K562 (cell line): ENCODE data around the gene TMEM203. TPM values are rescaled to one million over a fixed set of nuclear protein-coding genes. Genes with fewer than 3 reads are reported as not detected.

ENCODE experiments used
- ERF ChIP-seq: fragments of 450-650 bp; formaldehyde crosslinking; IDR thresholded peaks from 2 replicates; pipeline ENCODE4 v1.4.0; 2020; ENCODE audit warnings: mild to moderate bottlenecking, mixed read lengths
- GTF2A2 ChIP-seq: IDR thresholded peaks from 2 replicates; pipeline ENCODE4 v1.6.1; 2016; ENCODE audit warnings: mild to moderate bottlenecking, missing genetic modification characterization, missing compliant biosample characterization
- HNRNPK ChIP-seq: fragments of 200-400 bp; formaldehyde crosslinking; IDR thresholded peaks from one replicate; pipeline ENCODE4 v1.6.1; 2018; ENCODE audit warnings: mild to moderate bottlenecking, low read depth, low read length; ENCODE audit not compliant: poor library complexity, severe bottlenecking
- IRF2 ChIP-seq: sonication (generic); formaldehyde crosslinking; IDR thresholded peaks from 2 replicates; pipeline ENCODE4 v1.8.1; 2022; ENCODE audit warnings: mild to moderate bottlenecking, missing genetic modification reagents
- KDM5B ChIP-seq: fragments of 200-600 bp; sonication (generic); IDR thresholded peaks from 2 replicates; pipeline ENCODE4 v1.6.1; 2012; ENCODE audit warnings: low read depth, mild to moderate bottlenecking, moderate library complexity, low read length, control low read depth, inconsistent platforms; ENCODE audit not compliant: insufficient replicate concordance
- KLF13 ChIP-seq: fragments of 450-650 bp; IDR thresholded peaks from 2 replicates; pipeline ENCODE4 v1.6.1; 2016; ENCODE audit warnings: missing genetic modification characterization, low read depth, mild to moderate bottlenecking, missing compliant biosample characterization, moderate library complexity, borderline replicate concordance
- MAFK ChIP-seq: IDR thresholded peaks from 2 replicates; pipeline ENCODE4 v1.6.1; 2011; ENCODE audit warnings: low read length, improper control_type of control experiment
- MTA3 ChIP-seq: fragments of 450-650 bp; formaldehyde crosslinking; IDR thresholded peaks from 2 replicates; pipeline ENCODE4 v1.6.1; 2017; ENCODE audit warnings: mild to moderate bottlenecking, borderline replicate concordance
- NEUROD1 ChIP-seq: fragments of 150-350 bp; IDR thresholded peaks from 2 replicates; pipeline ENCODE4 v1.6.1; 2014; ENCODE audit warnings: borderline replicate concordance, low read length, low read depth; ENCODE audit not compliant: partially characterized antibody
- PHB ChIP-seq: fragments of 250-450 bp; sonication (Bioruptor Pico); IDR thresholded peaks from 2 replicates; pipeline ENCODE4 v1.5.0; 2021
- PRPF4 ChIP-seq: fragments of 200-400 bp; formaldehyde crosslinking; IDR thresholded peaks from one replicate; pipeline ENCODE4 v1.6.1; 2017; ENCODE audit warnings: low read length, low read depth, mild to moderate bottlenecking; ENCODE audit not compliant: insufficient read depth, poor library complexity, severe bottlenecking
- RBFOX2 ChIP-seq: fragments of 200-400 bp; formaldehyde crosslinking; IDR thresholded peaks from 2 replicates; pipeline ENCODE4 v1.6.1; 2017; ENCODE audit warnings: low read depth, mild to moderate bottlenecking, low read length, moderate library complexity
- SAFB2 ChIP-seq: fragments of 200-400 bp; formaldehyde crosslinking; IDR thresholded peaks from 2 replicates; pipeline ENCODE4 v1.6.1; 2018; ENCODE audit warnings: borderline replicate concordance, low read length, low read depth, moderate library complexity; ENCODE audit not compliant: severe bottlenecking
- SUPT5H ChIP-seq: fragments of 450-650 bp; IDR thresholded peaks from 2 replicates; pipeline ENCODE4 v1.6.1; 2016
- TCF7 ChIP-seq: sonication (generic); IDR thresholded peaks from 2 replicates; pipeline ENCODE4 v1.6.1; 2016; ENCODE audit warnings: antibody characterized with exemption, borderline replicate concordance
- TRIM24 ChIP-seq, 2 experiments: fragments of 450-650 bp; IDR thresholded peaks; 2 replicates each; pipeline ENCODE4 v1.6.1; 2016
- ZNF197 ChIP-seq: fragments of 200-800 bp; sonication (Bioruptor generic); IDR thresholded peaks from 2 replicates; pipeline ENCODE4 v1.6.1; 2016; ENCODE audit warnings: low read depth, missing genetic modification characterization, missing compliant biosample characterization
- polyA plus RNA-seq, 8 experiments: library from polyadenylated mRNA; depleted of rRNA in 4 of 8; stranded (reverse) in 5 of 8; unstranded in 3 of 8; fragments of >200 nt; fragmentation: Nextera tagmentation in 2 of 8; fragmentation: Illumina TruSeq in 1 of 8; extraction: Ambion mirVana in 2 of 8; extraction: Trizol in 1 of 8; gene quantifications; 2 replicates each; pipeline versions ENCODE4 v1.2.1 to v1.2.3, GENCODE V29; 2011 to 2014; ENCODE audit warnings: inconsistent platforms in 1 of 8, missing spikeins in 1 of 8
- total RNA-seq, 7 experiments: library from RNA; depleted of rRNA in 6 of 7; stranded (reverse); fragments of >200 nt in 6 of 7; fragmentation: Illumina TruSeq in 2 of 7; extraction: Trizol in 2 of 7; gene quantifications; 2 replicates each; pipeline versions ENCODE4 v1.2.1 to v1.2.3, GENCODE V29; 2011 to 2021; ENCODE audit warnings: low replicate concordance in 1 of 7
- TF ChIP-seq, protein P1 (sequence below), 2 experiments: fragments of 450-650 bp in 1 of 2; sonication (generic) in 1 of 2; formaldehyde crosslinking; conservative IDR thresholded peaks; 2 replicates each; pipeline versions ENCODE4 v1.4.0 to v1.8.1; 2020 to 2022; ENCODE audit warnings: mild to moderate bottlenecking in 1 of 2, missing genetic modification reagents in 1 of 2
- TF ChIP-seq, protein P2 (sequence below): fragments of 250-450 bp; sonication (Bioruptor Pico); IDR thresholded peaks from 2 replicates; pipeline ENCODE4 v1.9.0; 2021; ENCODE audit warnings: mild to moderate bottlenecking, inconsistent platforms
- TF ChIP-seq, protein P3 (sequence below): fragments of 250-450 bp; sonication (Bioruptor Pico); IDR thresholded peaks from 2 replicates; pipeline ENCODE4 v1.4.0; 2020; ENCODE audit warnings: mild to moderate bottlenecking
- TF ChIP-seq, protein P4 (sequence below): IDR thresholded peaks from 2 replicates; pipeline ENCODE4 v1.6.1; 2014; ENCODE audit warnings: antibody characterized with exemption

The TMEM203 gene
- total and polyA plus RNA-seq, 9 of the 15 experiments (the other 6 are each of a cell fraction or from before 2014, with no cell fraction given): 8.8 to 59.5 (median 37.6) TPM

DNA sequence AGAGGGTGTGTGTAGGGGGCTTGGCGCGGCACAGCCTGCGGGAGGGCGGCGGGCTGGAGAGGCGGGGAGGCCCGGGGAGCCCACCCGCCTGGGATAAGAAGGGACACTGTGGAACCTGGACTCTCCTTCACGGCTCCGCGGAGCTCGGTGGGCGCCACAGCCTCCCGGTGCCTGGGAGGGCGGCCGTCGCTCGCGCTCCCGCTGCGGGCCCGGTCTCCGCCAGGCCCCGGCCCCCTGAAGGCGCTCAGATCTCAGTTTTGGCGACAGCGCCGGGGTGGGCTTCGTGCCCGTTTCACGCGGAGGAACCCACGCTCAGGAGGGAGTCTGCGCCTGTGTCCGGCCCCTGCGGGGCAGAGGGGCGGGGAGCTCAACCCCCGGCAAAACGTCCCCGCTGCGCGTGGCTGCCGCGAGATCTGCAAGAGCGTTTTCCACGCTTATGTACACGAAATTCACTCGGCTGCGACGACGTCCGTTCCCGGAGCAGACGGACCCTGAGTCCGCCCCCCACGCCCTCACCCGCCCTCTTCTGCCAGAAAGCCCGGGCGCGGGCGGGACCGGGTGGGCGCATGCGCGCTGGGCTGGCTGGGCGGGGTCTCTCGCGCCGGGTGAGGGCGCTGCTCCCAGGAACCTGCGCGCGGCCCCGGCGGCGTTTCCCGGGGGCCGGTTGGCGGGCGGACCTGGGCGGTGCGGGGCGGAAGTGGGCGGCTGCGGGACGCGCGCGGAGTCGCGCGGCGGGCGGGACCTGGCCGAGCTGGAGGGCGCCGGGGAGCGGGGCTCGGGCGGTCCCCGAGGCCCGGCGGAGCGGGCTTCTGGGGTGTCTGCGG, 49.4 kb upstream of the TMEM203 start, which contains the start of gene NELFB (continued):
- peak in 1 of 2 experiments; percentile 67; a peak in 1 of 4 replicates for TF ChIP-seq TRIM24 (IDR thresholded peaks at IDR 0.05)
- TF ChIP-seq, protein P1, sequence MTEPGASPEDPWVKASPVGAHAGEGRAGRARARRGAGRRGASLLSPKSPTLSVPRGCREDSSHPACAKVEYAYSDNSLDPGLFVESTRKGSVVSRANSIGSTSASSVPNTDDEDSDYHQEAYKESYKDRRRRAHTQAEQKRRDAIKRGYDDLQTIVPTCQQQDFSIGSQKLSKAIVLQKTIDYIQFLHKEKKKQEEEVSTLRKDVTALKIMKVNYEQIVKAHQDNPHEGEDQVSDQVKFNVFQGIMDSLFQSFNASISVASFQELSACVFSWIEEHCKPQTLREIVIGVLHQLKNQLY (CRISPR knock-in tag; conservative IDR thresholded peaks at IDR 0.05): no peak
- 0 out of 2 replicates have a peak, but pooled peaks have one; percentile 32 for TF ChIP-seq IRF2 (CRISPR knock-in tag)
- no peak for TF ChIP-seq ERF (CRISPR knock-in tag)
- TF ChIP-seq NEUROD1: peak; percentile 85
- TF ChIP-seq, protein P2, sequence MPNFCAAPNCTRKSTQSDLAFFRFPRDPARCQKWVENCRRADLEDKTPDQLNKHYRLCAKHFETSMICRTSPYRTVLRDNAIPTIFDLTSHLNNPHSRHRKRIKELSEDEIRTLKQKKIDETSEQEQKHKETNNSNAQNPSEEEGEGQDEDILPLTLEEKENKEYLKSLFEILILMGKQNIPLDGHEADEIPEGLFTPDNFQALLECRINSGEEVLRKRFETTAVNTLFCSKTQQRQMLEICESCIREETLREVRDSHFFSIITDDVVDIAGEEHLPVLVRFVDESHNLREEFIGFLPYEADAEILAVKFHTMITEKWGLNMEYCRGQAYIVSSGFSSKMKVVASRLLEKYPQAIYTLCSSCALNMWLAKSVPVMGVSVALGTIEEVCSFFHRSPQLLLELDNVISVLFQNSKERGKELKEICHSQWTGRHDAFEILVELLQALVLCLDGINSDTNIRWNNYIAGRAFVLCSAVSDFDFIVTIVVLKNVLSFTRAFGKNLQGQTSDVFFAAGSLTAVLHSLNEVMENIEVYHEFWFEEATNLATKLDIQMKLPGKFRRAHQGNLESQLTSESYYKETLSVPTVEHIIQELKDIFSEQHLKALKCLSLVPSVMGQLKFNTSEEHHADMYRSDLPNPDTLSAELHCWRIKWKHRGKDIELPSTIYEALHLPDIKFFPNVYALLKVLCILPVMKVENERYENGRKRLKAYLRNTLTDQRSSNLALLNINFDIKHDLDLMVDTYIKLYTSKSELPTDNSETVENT (CRISPR knock-in tag): peak; percentile 46; the same call in 1 of the 2 replicates
- no peak for TF ChIP-seq ZNF197 (CRISPR knock-in tag)
- TF ChIP-seq SUPT5H: peak; percentile 86
- no peak for TF ChIP-seq HNRNPK
- TF ChIP-seq KLF13 (tag): peak; percentile 85; the same call in 1 of the 2 replicates
- TF ChIP-seq, protein P3, sequence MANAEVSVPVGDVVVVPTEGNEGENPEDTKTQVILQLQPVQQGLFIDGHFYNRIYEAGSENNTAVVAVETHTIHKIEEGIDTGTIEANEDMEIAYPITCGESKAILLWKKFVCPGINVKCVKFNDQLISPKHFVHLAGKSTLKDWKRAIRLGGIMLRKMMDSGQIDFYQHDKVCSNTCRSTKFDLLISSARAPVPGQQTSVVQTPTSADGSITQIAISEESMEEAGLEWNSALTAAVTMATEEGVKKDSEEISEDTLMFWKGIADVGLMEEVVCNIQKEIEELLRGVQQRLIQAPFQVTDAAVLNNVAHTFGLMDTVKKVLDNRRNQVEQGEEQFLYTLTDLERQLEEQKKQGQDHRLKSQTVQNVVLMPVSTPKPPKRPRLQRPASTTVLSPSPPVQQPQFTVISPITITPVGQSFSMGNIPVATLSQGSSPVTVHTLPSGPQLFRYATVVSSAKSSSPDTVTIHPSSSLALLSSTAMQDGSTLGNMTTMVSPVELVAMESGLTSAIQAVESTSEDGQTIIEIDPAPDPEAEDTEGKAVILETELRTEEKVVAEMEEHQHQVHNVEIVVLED (CRISPR knock-in tag): peak; percentile 76
- TF ChIP-seq PRPF4: no peak
- TF ChIP-seq GTF2A2 (tag): no peak
- no peak for TF ChIP-seq MAFK
- TF ChIP-seq TCF7: 0 out of 2 replicates have a peak, but pooled peaks have one; percentile 48
- TF ChIP-seq MTA3: peak; percentile 26
- TF ChIP-seq, protein P4, sequence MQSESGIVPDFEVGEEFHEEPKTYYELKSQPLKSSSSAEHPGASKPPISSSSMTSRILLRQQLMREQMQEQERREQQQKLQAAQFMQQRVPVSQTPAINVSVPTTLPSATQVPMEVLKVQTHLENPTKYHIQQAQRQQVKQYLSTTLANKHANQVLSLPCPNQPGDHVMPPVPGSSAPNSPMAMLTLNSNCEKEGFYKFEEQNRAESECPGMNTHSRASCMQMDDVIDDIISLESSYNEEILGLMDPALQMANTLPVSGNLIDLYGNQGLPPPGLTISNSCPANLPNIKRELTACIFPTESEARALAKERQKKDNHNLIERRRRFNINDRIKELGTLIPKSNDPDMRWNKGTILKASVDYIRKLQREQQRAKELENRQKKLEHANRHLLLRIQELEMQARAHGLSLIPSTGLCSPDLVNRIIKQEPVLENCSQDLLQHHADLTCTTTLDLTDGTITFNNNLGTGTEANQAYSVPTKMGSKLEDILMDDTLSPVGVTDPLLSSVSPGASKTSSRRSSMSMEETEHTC: 0 out of 2 replicates have a peak, but pooled peaks have one; percentile 26
- TF ChIP-seq KDM5B: peak; percentile 93
- 0 out of 2 replicates have a peak, but pooled peaks have one; percentile 84 for TF ChIP-seq PHB (CRISPR knock-in tag)
- peak; percentile 83 for TF ChIP-seq RBFOX2
- no peak for TF ChIP-seq SAFB2
